ENCODE measurements around the gene CDC5L.

The CDC5L gene

DNA sequence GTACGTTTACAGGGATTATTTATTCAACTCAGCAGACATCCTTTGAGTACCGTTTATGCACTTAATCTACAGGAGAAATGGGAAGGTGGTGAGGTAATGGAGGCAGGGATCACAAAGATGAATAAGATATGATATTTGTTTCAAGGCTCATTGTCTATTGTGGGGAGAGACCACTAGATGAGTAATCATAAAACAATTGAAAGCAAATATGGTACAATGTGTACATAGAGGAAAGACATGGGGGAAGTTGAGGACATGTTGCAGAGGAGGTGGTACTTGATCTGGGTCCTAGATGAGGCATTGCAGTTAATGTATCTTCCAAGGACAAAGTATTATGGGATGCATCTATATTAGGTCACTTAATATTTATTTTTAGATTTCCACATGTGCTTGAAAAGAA is 13.7 kb upstream of the CDC5L start:
- no peak for DNase-seq (ENCODE audit: low read depth in 3 of 3)

- no peak for DNase-seq (ENCODE audit: low read depth in 3 of 3)
Measured at GRCh38 chr6:44375071-44375470, 12.4 kb upstream of the CDC5L start.

DNA sequence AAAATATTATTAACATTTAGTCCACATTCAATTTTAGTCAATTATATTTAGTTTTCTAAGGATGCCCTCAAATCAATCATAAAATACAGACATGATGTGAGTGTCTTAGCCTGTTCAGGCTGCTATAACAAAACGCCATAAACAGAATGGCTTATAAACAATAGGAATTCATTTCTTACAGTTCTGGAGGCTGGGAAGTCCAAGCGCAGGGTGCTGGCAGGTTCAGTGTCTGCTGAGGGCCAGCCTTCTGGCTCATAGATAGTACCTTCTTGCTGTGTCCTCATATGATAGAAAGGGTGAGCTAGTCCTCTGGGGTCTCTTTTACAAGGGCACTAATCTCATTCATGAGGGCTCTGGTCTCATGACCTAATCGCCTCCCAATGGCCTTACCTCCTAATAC is 10.0 kb upstream of the CDC5L start:
- DNase-seq (ENCODE audit: low read depth in 3 of 3) = no peak

DNA sequence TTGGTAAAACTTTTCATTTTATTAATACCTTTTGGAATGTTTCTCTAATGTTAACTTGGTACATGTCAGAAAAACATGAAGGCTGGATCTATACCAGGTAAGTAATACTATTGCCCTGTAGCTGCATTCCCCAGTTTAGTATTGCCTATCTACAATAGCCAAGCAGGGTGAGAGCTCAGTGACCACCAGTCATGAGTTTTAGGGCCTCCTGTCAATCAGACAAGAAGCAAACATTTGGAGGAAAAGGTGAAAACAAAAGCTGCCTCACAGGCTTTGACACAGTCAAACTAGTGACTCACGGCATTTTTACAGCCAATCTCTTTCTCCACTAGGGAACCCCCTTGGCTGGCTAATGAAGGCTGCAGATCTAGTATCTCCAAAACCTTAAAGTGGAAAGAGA is 9.5 kb upstream of the CDC5L start:
- no peak for DNase-seq (ENCODE audit: low read depth in 3 of 3)

DNA sequence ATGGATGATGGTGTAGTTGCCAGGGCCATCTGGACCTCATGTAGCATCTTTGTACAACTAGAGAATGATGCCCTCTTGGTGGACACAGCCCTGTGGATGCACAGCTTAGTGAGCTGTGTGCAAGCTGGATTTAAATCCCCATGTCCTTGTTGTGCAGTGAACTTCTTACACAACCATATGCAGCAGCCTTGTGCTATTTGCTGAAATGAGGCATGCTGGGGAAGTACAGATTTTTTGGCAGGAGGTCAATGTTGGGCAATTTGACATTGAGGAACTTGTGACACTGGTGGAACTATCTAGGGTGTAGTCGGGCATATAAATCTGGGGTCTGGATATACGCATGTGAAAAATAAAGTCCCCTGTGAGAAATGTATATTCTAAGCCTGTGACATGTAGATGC is 5.8 kb upstream of the CDC5L start:
- no peak for DNase-seq (ENCODE audit: low read depth in 3 of 3)

DNA sequence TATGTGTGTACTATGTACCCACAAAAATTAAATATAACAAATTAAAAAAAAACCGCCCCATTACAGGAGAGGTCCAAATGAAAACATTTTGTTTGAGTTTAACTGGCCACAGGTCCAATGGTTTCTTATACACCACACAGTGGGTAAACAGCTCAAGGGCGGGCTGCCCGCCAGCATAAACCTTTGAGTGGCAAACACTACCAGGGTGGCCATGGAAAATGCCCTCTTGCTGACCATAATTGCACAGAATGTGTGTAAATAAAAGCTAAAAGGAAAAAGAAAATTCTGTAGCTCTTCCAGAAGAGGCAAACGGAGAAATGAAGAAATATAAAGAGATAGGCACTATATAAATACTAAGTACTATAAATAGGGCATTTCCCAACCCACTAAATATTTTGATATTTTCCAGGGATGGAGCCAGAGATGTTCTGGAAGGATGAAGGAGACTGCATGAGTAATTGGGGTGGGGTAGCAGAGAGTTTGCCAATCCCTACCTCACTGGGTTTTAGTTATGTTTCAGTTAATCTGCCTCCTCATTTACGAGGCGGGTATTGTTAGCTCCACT is 1.1 kb upstream of the CDC5L start:
- DNase-seq (ENCODE audit: low read depth in 3 of 3) = no peak

GRCh38 chr6:44386929-44387345 is 569 bp upstream of the CDC5L start:
- no peak for DNase-seq (ENCODE audit: low read depth in 3 of 3)

DNA sequence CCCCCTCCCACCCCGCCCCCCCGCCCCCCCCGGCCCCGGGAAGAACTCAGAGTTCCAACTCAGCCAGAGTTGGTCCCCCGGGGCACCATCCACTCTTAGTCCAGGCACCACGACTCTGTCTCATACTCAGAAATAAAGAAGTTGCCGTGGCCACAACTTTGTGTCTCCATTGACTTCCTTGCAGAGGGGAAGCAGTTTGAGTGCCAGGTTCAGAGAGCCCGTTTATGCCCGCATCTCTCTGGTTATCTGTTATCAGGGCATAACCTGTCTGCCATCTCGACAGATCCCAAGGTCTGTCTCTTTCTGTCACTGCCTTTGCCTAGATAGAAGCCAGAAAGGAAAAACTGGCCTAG is 605 bp downstream of the CDC5L start:
- DNase-seq (ENCODE audit: low read depth in 3 of 3) = no peak

DNA sequence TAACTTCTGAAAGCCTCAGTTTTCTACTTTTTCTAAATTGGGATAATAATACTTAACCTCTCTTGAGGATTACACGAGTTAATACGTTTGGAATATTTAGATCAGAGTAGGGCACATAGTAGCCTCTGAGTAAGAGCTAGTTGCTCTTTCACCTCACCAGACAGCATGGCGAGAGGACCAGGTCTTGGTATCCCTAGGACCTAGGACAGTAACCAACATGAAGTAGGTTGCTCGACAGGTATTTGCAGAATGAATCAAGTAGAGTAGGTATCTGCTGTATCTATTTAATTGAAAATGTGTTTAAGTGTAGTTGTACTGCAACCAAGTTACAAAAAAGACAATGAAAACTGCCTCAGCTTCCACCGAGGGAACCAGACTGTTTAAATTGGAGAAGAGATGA is 1.4 kb downstream of the CDC5L start:
- DNase-seq (ENCODE audit: low read depth in 3 of 3) = no peak

DNA sequence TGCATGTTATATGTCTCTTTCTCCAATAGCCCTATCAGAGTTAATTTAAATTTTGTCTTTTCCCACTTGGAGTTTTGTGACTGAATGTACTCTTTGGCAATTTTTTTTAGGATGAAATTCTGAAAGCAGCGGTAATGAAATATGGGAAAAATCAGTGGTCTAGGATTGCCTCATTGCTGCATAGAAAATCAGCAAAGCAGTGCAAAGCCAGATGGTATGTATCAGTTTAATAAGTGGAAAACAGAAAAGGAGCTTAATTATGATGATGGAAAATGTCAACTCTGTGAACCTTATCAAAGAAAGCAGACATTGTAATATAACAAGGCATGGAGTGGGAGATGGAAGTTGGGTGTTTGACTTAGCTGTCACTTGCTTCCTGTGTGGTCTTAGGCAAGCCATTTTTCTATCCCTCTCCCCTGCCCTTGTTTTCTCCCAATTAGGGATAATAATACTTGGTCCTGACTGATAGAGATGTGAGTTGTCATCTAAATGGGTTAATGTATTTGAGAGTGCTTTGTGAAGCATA is 2.7 kb downstream of the CDC5L start:
- DNase-seq (ENCODE audit: low read depth in 3 of 3) = no peak

DNA sequence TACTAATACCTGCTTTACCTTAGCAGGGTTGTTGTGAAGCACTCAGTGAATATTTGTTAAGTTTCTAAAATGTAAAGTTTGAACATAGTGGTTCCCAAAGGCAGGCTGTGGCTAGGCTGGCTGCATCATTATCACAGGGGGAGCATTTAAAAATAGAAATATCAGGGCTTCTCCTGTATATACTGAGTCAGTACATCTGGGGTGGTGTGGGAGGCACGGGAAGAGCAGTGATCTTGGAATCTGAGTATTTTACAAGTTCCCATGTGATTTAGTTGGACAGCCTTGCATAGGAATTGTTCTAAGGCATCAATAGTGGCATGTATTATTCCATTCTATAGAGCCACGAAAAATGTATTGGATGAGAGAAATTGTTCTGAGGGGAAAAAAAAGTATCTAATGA is 8.0 kb downstream of the CDC5L start:
- DNase-seq (ENCODE audit: low read depth in 3 of 3) = no peak

DNA sequence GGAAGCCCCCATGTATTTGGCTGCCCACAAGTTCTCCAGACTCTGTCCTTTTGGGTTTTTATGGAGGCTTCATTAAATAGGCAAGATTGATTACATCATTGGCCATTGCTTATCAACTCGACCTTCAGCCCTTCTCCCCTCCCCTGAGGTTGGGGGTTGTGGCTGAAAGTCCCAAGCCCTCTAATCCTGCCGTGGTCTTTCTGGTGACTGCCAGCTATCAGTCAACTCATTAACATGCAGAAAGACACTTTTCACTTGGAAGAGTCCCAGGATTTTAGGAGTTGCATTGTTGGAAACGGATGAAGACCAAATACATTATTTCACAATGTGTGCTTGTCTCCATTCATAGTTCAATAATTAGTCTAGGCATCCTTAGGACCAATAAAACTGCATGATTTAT is 9.5 kb downstream of the CDC5L start:
- no peak for DNase-seq (ENCODE audit: low read depth in 3 of 3)

DNA sequence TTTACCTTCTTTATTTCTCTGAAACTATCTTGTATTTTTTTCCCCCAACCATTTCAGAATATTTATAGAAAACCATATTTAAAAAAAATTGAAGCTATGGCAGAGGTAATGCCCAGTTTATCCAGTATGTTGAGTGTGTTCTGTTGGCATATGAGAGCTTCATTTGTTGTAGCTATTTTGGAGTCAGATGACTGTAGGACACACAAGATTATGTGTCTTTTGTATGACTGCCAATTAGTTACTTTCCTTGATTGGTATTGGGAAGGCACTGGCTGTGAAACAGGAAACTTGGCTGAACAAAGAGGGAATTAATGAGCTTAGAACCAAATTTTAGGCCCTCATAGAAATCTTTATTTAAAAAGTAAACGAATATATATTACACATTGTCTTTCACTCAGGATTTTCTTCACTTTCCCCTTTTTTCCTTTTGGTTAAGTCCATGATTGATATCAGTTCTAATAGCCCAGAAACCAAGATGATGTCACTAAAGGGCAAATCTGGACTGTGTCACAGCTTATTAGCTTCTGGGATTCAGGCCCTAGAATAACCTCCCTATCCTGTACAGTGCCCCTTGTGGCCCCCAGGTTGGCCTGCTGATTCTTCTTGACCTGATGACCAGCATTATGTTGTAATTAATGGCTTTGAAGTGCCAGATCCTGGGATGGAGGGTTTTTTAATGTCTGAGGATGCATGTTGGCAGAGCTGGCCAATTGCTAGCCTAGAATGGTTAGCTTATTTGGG is 10.1 kb downstream of the CDC5L start:
- DNase-seq (ENCODE audit: low read depth in 3 of 3) = no peak

- DNase-seq (ENCODE audit: low read depth in 3 of 3) = no peak
Measured at GRCh38 chr6:44399991-44400390, 12.5 kb downstream of the CDC5L start.

DNA sequence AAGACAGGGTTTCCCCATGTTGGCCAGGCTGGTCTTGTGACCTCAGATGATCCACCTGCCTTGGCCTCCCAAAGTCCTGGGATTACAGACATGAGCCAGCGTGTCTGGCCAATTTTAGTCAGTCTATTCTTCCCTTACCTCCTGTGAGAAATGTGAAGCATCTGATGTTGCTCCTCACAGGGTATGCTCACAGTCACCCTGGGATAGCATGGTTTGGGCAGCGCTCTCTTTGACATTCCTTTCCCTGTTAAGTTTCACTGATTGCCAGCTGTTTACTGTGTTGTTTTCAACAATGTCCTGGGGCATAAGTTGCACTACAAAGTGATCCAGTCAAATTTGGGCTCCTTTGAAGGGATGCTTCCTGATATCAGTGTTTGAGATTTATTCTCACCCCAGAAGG is 13.1 kb downstream of the CDC5L start:
- DNase-seq (ENCODE audit: low read depth in 3 of 3) = no peak

- no peak for DNase-seq (ENCODE audit: low read depth in 3 of 3)
Measured at GRCh38 chr6:44401138-44401537, 13.6 kb downstream of the CDC5L start.

GRCh38 chr6:44404022-44404714 is 16.7 kb downstream of the CDC5L start:
- no peak for DNase-seq (ENCODE audit: low read depth in 3 of 3)

DNA sequence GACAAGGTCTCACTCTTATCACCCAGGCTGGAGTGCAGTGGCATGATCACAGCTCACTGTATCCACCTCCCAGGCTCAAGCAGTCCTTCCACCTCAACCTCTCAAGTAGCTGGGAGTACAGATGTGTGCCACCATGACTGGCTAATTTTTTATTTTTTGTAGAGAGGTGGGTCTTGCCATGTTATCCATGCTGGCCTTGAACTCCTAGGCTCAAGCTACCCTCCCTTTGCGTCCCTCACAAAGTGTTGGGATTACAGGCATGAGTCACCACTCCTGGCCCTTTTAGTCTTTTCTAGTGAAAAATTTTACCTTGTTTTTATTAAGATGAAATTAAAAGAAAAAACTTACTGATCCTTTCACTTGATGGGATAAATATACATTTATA is 17.2 kb downstream of the CDC5L start:
- DNase-seq (ENCODE audit: low read depth in 3 of 3) = no peak

- DNase-seq (ENCODE audit: low read depth in 3 of 3) = no peak
Measured at GRCh38 chr6:44407951-44408670, 20.6 kb downstream of the CDC5L start.

DNA sequence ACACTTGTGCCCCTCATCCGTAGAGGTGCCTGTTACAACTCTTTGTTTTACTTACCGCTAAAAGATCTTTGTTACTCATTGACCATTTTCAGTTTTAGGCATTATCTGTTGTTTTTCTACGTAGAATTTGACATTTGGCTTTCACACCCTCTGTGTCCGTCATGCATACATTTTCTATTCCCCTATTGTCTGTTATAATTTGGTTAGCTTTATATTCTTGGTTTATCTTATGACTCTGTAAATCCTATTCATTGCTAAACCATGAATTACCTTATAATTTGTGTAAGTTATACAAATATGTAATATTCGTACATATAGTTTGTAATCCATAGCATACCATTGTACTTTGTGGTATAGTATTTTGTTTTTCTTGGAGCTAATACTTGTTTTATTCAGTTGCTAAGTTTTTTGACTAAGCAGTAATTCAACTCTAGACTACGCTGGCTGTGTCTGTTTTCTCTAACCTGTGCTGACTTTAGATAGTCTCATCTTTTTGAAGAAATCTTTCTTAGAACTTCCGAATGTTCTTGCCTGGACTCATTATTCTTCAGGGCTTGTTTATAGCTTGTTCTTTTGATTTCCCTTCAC is 21.8 kb downstream of the CDC5L start:
- no peak for DNase-seq (ENCODE audit: low read depth in 3 of 3)

DNA sequence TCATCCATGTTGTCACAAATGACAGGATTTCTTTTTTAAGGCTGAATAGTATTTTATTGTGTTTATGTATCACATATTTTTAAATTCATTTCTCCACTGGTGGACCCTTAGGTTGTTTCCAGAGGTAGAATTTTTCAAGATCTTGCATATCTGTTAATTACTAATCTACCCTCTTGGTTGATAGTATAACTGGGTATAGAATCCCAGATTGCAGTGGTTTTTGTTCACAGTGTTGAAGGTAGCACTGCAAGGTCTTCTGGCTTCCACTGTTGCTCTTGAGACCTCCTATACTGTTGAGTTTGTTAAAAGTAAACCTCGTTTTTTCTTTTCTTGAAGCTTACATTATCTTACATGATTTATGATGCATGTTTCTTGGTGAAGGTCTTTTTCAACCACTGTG is 22.9 kb downstream of the CDC5L start:
- no peak for DNase-seq (ENCODE audit: low read depth in 3 of 3)

DNA sequence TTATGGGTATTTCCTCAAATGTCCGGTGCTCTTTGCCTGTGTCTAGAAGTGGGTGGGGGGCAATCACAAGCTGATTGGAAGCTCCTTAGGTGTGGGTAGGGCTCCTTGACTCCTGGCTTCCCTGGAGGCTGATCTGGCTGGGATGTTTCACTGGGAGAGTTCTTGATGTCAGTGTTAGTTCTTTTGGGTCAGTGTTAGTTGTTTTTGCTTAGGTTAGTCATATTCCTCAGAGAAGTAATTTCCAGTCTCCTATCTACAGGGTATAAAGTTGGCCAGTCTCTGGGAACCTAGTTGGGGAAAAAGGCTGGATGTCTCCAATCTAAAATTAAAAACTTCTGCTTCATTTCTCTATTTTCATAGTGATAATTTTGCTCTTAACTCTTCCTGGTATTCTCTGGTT is 23.6 kb downstream of the CDC5L start:
- DNase-seq (ENCODE audit: low read depth in 3 of 3) = no peak
